NCI-H2196 treated with DMSO at 0.1 percent for 48 hours (cell line): ENCODE data around the gene RNF125.
"Not testable (repeated sequence)": the region's sequence is repeated elsewhere in the genome, so short reads cannot be mapped to it uniquely, and the experiment has no call there.

Experiments used
- DNase-seq: peaks from one replicate; lab custom pipeline; 2025; ENCODE audit not compliant: unreplicated experiment; lab: John Stamatoyannopoulos, UW

Gene RNF125

DNA sequence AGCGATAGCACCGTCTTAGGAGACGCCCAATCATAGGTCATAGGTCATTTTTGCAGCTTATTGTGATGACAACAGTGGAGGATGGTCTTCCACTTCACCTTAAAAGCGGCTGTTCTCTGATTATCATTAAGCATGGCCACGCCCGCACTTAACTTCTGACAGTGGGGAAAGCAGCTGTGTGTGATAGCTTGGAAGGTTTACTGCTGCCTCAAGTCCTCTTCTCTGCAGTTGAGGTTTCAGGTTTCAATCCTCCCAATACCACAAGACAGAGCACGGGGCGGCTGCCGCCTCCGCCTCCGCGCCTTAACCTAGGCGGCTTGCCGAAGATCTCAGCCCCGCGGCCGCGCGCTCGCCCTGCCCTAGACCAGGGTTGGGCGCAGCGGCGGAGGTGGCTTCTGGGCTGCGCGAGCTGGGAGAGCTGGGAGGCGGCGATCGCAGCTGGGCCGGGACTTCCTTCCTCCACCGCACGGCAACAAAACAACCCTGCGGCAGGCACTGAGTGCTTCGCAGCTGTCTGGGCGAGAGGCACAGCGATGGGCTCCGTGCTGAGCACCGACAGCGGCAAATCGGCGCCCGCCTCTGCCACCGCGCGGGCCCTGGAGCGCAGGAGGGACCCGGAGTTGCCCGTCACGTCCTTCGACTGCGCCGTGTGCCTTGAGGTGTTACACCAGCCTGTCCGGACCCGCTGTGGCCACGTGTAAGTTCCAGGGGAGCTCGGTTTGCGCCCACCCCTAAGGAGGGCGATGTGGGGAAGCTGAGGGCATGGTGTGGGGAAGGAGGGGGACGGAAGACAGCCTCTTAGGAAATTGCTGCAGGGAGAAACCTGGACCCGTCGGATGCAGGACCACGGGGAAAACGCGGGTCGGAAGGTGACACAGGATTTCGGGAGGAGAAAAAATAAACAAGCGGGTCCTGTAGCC is at the start of gene RNF125:
RNF125 (plus strand) TSS at position 495 of the 920 bp plus-strand sequence; CDS start at position 534, 39 bp downstream.
- DNase-seq: peak; percentile 14

DNA sequence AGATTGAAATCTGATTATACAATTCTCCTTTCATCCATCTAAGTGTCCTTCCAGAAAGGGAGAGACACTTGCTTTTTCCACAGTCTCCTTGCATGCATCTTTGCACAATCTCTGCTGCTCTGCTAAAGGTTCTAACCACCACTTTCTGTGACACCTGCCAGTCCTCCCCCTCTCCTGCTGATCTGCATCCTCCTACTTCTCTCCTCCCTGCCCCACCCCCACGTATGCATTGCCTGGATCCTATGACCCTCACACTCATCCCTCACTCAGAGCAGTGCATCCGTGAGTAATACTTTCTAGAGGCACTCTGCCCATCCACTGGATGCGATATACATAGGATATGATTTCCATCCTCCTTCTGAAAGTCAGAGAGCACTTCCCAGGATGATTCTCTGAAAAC is 48.0 kb upstream of the RNF125 start:
- DNase-seq: no peak

DNA sequence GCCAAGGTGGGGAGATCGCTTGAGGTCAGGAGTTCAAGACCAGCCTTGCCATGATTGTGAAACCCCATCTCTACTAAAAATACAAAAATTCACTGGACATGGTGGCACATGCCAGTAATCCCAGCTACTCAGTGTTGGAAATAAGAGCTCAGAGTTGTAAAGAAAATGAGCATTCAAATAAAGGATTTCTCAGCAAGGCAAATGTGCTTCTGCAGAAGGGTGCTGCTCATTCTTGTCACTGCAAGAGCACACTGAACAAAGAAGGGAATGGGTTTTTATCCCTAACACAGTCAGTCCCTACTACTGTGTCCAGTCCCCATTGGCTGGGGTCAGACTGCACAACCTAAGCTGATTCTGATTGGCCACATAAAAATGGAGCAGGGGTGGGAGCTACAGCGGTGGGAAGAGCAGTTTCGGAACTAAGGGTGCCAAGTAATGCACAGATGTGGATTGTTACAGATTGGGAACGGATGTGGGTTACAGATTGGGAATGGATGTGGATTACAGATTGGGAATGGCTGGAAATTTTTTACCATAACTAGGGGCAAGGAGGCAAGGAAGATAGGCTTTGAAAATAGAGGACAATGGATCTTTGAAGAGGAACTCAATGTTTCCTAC is 44.6 kb upstream of the RNF125 start:
- DNase-seq: no peak

DNA sequence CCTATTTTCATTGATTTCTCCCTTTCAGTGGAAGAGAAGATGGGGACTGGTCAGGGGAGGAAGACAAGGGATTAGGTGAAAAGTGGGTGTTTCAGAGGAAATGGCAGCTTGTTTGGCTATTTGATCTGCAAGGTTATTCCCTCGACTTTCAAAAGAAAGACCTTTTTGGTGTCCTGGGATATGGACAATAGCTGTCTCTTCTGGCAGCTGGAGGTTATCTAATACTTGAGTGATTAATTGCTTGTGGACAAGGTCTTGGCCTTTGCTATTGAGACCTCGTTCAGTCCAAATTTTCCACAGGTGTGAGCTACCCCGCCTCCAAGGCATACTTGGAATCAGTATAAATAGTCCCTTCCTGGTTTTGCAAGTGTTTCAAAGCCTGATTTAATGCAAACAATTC is 42.4 kb upstream of the RNF125 start:
- no peak for DNase-seq

DNA sequence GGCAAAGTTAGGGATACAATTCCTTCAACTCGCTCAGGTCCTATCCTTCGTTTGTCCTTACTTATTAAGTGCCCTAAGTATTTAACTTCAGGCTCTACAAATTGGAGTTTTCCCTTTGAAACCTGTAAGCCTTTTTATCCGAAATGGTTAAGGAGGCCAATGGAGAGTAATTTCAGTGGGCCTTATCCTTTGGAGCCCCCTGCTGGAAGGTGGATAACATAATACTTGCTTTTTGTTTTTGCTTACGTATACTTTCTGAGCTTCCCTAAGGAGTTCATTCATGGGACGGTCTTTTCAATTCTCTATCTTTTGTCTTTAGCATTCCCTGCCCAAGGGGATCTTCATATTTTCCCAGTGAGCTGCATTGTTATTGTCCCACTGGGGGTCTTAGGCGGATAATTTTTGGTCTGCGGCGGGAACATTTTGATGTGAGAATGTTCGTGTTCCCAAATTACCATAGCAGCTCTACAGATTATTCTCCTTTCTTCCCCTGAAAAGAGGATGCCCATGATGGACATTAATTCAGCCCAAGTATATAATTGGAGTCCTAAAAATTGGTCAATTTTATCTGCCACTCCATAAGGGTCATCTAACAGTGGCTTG is 41.3 kb upstream of the RNF125 start:
- no peak for DNase-seq

DNA sequence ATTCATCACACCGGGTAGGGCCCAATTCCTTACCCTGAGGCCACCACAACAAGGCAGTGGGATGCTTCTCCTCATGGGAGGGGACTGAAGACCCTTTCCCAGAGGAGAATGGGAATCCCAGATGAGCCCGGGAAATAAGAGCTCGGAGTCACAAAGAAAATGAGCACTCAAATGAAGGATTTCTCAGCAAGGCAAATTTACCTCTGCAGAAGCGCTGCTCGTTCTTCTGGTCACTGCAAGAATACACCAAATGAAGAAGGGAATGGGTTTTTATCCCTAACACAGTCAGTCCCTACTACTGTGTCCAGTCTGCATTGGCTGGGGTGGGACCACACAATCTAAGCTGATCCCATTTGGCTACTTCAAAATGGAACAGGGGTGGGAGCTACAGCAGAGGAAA is 40.0 kb upstream of the RNF125 start:
- no peak for DNase-seq

DNA sequence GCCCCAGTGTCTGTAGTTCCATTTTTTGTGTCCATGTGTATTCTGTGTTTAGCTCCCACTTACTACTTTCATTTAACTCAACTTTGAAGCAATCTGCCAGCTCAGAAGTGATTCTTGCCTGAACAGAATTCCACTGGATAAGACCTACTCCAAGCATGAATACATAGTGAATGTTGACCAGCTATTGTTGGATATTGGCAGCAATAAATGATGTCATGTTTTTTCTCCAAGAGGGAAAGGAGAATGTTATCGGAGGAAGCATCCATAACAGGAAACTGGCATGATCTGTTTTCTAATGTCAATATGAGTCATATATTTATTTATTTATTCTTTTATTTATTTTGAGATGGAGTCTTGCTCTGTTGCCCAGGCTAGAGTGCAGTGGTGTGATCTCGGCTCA is 38.9 kb upstream of the RNF125 start:
- no peak for DNase-seq

DNA sequence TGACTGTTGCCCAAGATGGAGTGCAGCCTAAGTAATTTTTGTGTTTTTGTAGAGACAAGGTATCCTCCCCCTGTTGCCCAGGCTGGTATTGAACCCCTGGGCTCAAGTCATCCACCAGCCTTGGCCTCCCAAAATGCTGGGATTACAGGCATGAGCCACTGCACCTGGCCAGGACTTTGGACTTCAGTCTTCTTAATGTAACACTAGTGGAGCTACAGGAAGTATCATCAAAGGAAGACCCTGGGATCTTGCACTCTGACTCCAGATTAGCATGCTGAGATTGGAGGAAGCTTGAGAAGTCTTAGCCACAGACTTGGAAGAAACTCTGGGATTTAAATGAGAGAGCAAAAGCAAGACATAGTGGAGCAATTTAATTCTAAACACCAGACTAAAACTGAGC is 37.8 kb upstream of the RNF125 start:
- DNase-seq: no peak

DNA sequence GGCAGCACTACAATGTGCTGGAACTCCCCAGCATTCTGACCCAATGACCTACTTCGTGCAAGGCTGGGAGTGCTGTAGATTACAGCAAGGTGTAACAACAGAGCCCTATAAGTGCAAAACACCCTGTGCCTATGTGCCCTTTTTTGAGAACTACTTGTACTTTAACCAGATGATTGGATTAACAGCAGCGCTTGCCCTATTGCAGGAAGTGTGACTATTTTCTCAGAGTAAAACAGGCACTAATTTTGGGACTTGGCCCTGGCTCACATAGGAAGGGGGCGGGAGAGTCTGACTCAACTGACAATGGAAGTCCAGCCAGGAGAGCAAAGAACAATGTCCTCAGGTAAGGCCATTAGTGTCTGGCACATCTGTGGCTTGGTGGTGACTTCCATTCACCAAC is 35.6 kb upstream of the RNF125 start:
- no peak for DNase-seq

DNA sequence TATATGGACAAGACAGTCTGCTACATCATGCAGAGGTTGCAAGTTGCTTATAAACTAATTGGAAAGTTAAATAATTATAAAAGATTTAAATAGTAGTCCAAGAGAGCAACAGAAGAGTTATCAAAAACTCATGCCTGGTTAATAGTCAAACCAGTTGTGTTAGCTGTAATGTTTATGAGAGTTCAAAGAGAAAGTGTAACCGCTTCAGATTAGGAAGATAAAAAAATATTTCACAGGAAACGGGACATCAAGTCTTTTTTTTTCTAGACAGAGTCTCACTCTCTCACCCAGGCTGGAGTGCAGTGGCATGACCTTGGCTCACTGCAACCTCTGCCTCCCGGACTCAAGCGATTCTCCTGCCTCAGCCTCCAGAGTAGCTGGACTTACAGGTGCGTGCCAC is 34.6 kb upstream of the RNF125 start:
- no peak for DNase-seq

DNA sequence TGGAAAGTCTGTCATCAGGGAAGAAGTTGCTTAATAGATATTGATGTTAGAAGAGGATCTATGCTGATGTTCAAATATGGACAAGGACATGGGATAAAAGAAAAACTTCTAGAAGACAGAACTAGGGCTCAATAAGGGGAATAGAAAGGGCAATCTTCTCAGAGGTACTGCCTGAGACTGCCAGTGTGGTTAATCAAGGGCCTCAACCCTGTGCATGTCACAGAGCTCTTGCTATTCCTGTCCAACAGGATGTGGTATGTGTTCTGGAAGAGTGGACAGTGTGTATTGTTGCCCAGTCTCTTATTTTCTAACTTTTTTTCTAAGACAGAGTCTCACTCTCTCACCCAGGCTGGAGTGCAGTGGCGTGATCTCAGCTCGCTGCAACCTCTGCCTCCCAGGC is 27.8 kb upstream of the RNF125 start:
- no peak for DNase-seq

DNA sequence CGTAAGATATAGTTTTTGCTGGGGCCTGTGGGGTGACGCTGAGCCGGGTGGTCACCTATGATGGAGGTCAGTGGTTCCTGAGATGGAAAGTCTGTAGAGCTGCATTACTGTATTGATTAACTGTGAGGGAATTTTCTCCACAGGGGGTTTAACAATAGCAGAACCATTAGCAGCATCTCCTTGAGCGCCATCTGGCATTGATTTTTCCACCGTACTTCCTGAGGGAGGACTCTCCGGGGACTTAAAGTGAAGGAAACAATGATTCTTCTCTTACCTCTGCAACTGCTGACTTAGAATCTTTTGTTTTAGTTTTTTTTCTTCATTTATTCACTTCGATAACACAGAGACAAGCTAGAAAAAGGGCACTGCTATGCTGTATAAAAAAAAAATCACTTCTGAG is 22.6 kb upstream of the RNF125 start:
- DNase-seq: no peak

DNA sequence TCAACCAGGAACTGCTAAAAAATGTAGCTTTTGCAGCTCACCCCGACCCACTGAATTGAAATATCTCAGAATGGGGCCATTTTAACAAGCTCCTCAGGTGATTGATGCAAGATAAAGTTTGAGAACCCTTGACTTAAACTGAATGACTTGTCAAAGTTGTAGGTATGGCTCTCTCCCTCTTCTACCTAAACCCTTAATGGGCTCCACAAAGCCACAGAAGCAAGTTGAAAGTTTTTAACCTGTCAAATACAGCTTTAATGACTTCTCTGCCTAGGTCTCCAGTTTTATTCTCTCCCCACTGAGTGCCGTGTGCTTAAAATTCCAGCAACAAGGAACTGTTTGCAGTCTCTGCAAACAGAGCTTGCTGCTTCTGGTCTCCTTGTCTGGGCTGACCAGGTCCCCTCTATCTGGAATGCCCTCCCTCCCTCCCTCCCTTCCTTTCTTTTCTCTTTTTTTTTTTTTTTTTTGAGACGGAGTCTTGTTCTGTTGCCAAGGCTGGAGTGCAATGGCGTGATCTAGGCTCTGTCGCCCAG is 19.7 kb upstream of the RNF125 start:
- DNase-seq: no peak

DNA sequence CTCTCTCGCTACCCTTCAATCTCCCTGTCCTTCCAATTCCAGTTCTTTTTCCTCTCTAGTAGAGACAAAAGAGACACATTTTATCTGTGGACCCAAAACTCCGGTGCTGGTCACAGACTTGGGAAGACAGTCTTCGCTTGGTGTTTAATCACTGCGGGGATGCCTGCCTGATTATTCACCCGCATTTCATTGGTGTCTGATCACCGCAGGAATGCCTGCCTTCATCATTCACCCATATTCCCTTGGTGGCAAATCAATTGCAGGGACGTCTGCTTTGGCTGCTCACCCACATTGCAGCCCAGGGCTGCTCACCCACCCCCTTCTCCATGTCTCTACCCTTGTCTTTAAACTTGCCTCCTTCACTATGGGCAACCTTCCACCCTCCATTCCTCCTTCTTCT is 17.5 kb upstream of the RNF125 start:
- DNase-seq: not testable (repeated sequence)

DNA sequence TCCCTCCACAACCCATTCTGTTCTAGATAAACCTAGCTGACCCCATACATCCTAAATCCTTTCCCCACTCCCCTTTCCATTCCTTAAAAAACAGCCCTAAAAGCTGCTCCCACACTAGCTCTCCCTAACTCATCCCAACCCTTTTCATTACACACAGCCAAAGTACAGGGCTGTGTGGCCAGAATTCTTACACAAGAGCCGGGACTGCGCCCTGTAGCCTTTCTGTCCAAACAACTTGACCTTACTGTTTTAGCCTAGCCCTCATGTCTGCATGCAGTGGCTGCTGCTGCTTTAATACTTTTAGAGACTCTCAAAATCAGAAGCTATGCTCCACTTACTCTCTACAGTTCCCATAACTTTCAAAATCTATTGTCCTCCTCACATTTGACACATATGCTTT is 14.8 kb upstream of the RNF125 start:
- not testable (repeated sequence) for DNase-seq

DNA sequence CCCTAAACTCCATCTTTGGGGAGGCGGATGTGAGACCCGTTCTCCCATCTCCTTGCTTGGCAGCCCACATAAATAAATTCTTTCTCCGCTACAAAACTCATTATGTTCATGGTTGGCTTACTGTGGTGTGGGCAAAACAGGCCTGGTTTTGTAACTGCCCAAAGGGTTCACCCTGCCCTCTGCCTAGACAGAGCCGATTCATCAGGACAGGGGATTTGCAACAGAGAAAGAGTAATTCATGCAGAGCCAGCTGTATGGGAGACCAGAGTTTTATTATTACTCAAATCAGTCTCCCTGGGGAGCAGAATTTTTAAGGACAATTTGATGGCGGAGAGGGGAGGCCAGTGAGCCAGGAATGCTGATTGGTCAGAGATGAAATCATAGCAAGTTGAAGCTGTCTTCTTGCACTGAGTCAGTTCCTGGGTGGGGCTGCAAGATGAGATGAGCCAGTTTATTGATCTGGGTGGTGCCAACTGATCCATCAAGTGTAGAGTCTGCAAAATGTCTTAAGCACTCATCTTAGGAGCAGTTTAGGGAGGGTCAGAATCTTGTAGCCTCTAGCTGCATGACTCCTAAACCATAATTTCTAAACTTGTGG is 8.4 kb upstream of the RNF125 start:
- DNase-seq: no peak

DNA sequence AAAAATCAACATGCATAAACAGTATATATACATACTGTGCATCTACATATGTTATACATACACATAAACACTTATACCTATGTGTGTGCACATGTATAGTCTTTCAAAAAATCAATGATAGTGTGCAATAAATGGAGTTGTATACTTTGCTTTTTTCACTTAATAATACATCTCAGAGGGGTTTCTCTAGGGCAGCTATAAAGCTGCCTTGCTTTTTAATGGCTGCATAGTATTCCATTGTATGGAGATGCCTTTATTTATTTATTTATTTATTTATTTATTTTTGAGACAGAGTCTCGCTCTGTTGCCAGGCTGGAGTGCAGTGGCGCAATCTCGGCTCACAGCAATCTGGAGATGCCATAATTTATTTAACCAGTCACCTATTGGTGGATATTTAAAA is 7.4 kb upstream of the RNF125 start:
- DNase-seq: no peak

DNA sequence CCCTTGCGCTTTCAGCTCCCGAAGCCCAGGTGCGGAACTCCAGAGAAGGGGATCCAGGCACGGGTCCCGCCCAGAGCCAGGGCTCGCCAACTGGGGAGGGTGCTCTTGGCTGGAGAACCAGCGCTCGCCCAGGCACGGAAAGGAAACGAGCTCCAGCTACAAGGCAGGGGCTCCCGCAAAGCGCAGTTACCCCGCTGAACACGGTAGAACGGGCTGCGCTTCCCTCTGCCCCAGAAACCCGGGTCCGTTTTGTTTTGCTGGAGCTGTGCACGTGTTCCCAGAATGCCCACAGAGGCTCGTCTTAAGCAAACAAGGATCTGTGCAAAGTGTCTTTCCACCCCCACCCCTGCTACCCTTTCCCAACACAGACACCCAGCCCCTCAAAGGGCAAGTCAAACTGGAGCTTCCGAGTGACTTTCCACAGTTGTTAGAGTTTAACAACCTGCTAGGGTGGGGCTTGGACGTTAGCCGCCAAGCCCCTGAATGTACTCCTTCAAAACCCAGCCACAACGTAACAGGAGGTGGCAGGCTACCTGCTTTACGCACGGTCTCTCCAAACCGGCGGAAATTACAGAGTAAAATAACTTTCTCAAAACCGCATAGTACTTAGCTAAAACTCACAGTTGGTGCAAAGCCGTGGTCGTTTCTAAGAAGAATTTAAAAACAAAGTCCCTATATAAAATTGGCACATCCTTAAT is 775 bp downstream of the RNF125 start:
- no peak for DNase-seq

DNA sequence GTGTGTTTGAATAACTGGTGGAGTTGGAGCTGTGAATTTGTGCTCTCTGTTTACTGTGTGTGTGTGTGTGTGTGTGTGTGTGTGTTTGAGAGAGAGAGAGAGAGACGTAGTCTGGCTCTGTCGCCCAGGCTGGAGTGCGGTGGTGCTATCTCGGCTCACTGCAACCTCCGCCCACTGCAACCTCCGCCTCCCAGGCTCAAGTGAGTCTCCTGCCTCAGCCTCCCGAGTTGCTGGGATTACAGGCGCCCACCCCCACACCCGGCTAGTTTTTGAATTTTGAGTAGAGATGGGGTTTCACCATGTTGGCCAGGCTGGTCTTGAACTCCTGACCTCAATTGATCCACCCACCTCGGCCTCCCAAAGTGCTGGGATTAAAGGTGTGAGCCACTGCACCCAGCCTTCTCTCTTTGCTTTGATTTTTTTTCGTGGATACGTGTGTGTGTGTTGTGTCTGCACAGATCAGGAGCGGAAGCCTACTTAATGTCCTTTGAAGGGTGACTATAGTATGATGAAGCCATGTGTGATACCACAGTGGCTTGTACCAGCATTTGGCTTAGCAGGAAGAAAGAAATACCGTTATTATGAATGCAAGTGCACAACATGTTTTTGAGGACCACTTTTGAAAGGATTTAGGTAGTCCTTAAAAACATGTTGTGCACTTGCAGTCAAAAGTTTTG is 1.5 kb downstream of the RNF125 start:
- not testable (repeated sequence) for DNase-seq
